HG03045 (cell line): ENCODE measurements around the gene EHMT1.

Source experiments
- ATAC-seq: cut with Tn5 transposase; IDR thresholded peaks from one replicate; pipeline ENCODE4 v1.9.1; 2021; ENCODE audit warnings: mild to moderate bottlenecking, moderate library complexity; ENCODE audit not compliant: unreplicated experiment

The EHMT1 gene

GRCh38 chr9:137690930-137691645 lies 72.3 kb downstream of the EHMT1 start:
- no peak for ATAC-seq

- no peak for ATAC-seq
Observed at GRCh38 chr9:137691646-137692351, 73.0 kb downstream of the EHMT1 start.

- ATAC-seq: no peak
Observed at GRCh38 chr9:137694236-137694959, 75.6 kb downstream of the EHMT1 start.

- no peak for ATAC-seq
Observed at GRCh38 chr9:137694962-137695875, 76.4 kb downstream of the EHMT1 start.

- no peak for ATAC-seq
Observed at GRCh38 chr9:137696136-137696925, 77.5 kb downstream of the EHMT1 start.

GRCh38 chr9:137697193-137697592 lies 78.4 kb downstream of the EHMT1 start:
- ATAC-seq: no peak

- no peak for ATAC-seq
Observed at GRCh38 chr9:137697832-137698231, 79.0 kb downstream of the EHMT1 start.

GRCh38 chr9:137700911-137701310 lies 82.1 kb downstream of the EHMT1 start:
- ATAC-seq: no peak

GRCh38 chr9:137702615-137703379 lies 84.0 kb downstream of the EHMT1 start:
- no peak for ATAC-seq

GRCh38 chr9:137703842-137704508 lies 85.2 kb downstream of the EHMT1 start:
- ATAC-seq: no peak

- ATAC-seq: peak; percentile 60
Observed at GRCh38 chr9:137705443-137705863, 86.6 kb downstream of the EHMT1 start.

GRCh38 chr9:137705906-137706305 lies 87.1 kb downstream of the EHMT1 start:
- ATAC-seq: peak; percentile 27

GRCh38 chr9:137707361-137707760 lies 88.6 kb downstream of the EHMT1 start:
- no peak for ATAC-seq

GRCh38 chr9:137708590-137709284 lies 89.9 kb downstream of the EHMT1 start:
- ATAC-seq: no peak

- no peak for ATAC-seq
Observed at GRCh38 chr9:137709411-137710101, 90.8 kb downstream of the EHMT1 start.

- ATAC-seq: no peak
Observed at GRCh38 chr9:137710704-137711103, 91.9 kb downstream of the EHMT1 start.

GRCh38 chr9:137711678-137712105 lies 92.9 kb downstream of the EHMT1 start:
- no peak for ATAC-seq
